WTC11 (cell line): ENCODE measurements around the gene TREH. TPM values are rescaled to one million over a fixed set of nuclear protein-coding genes. Genes with fewer than 3 reads are reported as not detected.

Experiments
- ATAC-seq: fragments of 200-7000 bp; cut with Tn5 transposase; 2 replicates; pipeline ENCODE4 v1.10.0; 2021; ENCODE audit warnings: mild to moderate bottlenecking, moderate library complexity
- CTCF ChIA-PET: fragments of 300-600 bp; sonication (Branson Sonifier 250); formaldehyde crosslinking; loops from one replicate; lab custom pipeline; 2021; ENCODE audit warnings: antibody characterized with exemption; lab: Charles Lee
- POLR2A ChIA-PET: fragments of 350-600 bp; sonication (Branson Sonifier 250); formaldehyde crosslinking; loops from one replicate; lab custom pipeline; 2021; ENCODE audit warnings: antibody characterized with exemption; lab: Charles Lee
- DNase-seq: peaks from one replicate; pipeline ENCODE4 v3.0.0; 2021; ENCODE audit warnings: low spot score
- H3K27ac Mint-ChIP-seq: 2 replicates; pipeline ENCODE4 v1.8.0; 2021; ENCODE audit warnings: mixed read lengths
- H3K27me3 Mint-ChIP-seq: 2 replicates; pipeline ENCODE4 v1.8.0; 2021; ENCODE audit warnings: low read depth, mild to moderate bottlenecking, moderate library complexity, mixed read lengths
- H3K36me3 Mint-ChIP-seq: 2 replicates; pipeline ENCODE4 v1.8.0; 2021; ENCODE audit warnings: mixed read lengths
- H3K4me1 Mint-ChIP-seq: 2 replicates; pipeline ENCODE4 v1.8.0; 2022; ENCODE audit warnings: mixed read lengths
- H3K4me3 Mint-ChIP-seq: 2 replicates; pipeline ENCODE4 v1.8.0; 2021; ENCODE audit warnings: mild to moderate bottlenecking, moderate library complexity, mixed read lengths
- H3K9me3 Mint-ChIP-seq: 2 replicates; pipeline ENCODE4 v1.8.0; 2021; ENCODE audit warnings: mixed read lengths
- EMX1 ChIP-seq: fragments of 250-450 bp; sonication (Bioruptor Pico); IDR thresholded peaks from 2 replicates; pipeline ENCODE4 v1.8.0; 2021; ENCODE audit warnings: mild to moderate bottlenecking
- GABPB1 ChIP-seq: sonication (generic); formaldehyde crosslinking; IDR thresholded peaks from 2 replicates; pipeline ENCODE4 v1.8.1; 2023; ENCODE audit warnings: mild to moderate bottlenecking, missing genetic modification reagents
- IRF2 ChIP-seq: sonication (generic); formaldehyde crosslinking; IDR thresholded peaks from 2 replicates; pipeline ENCODE4 v1.8.0; 2022; ENCODE audit warnings: low read depth, missing genetic modification reagents, borderline replicate concordance
- JUN ChIP-seq: sonication (generic); formaldehyde crosslinking; IDR thresholded peaks from 2 replicates; pipeline ENCODE4 v1.8.0; 2023; ENCODE audit warnings: mild to moderate bottlenecking, missing genetic modification reagents
- MYBL2 ChIP-seq: sonication (generic); formaldehyde crosslinking; IDR thresholded peaks from 2 replicates; pipeline ENCODE4 v1.8.1; 2023; ENCODE audit warnings: mild to moderate bottlenecking, moderate library complexity, missing genetic modification reagents
- USF1 ChIP-seq: sonication (generic); formaldehyde crosslinking; IDR thresholded peaks from 2 replicates; pipeline ENCODE4 v1.8.0; 2022; ENCODE audit warnings: mild to moderate bottlenecking, missing genetic modification reagents
- ZBTB21 ChIP-seq: sonication (generic); formaldehyde crosslinking; IDR thresholded peaks from 2 replicates; pipeline ENCODE4 v1.8.1; 2023; ENCODE audit warnings: mild to moderate bottlenecking, missing genetic modification reagents, borderline replicate concordance
- ZNF281 ChIP-seq: sonication (generic); formaldehyde crosslinking; IDR thresholded peaks from 2 replicates; pipeline ENCODE4 v1.8.0; 2023; ENCODE audit warnings: mild to moderate bottlenecking, missing genetic modification reagents
- ZSCAN18 ChIP-seq: fragments of 250-450 bp; sonication (Bioruptor Pico); IDR thresholded peaks from 2 replicates; pipeline ENCODE4 v2.1.2; 2022; ENCODE audit warnings: mild to moderate bottlenecking, moderate library complexity
- total RNA-seq: library from RNA; stranded (reverse); gene quantifications from 3 replicates; pipeline ENCODE4 v1.2.3, GENCODE V29; 2021
- TF ChIP-seq, protein P1 (sequence below): fragments of 250-450 bp; sonication (Bioruptor Pico); IDR thresholded peaks from 2 replicates; pipeline ENCODE4 v1.9.0; 2021; ENCODE audit warnings: mild to moderate bottlenecking, borderline replicate concordance
- TF ChIP-seq, protein P2 (sequence below): fragments of 250-450 bp; sonication (Bioruptor Pico); IDR thresholded peaks from 2 replicates; pipeline ENCODE4 v1.9.0; 2021; ENCODE audit warnings: mild to moderate bottlenecking
- TF ChIP-seq, protein P3 (sequence below): sonication (generic); formaldehyde crosslinking; IDR thresholded peaks from 2 replicates; pipeline ENCODE4 v1.8.0; 2022; ENCODE audit warnings: mild to moderate bottlenecking, missing genetic modification reagents
- TF ChIP-seq, protein P4 (sequence below): fragments of 250-450 bp; sonication (Bioruptor Pico); IDR thresholded peaks from 2 replicates; pipeline ENCODE4 v1.9.0; 2021; ENCODE audit warnings: moderate library complexity, mild to moderate bottlenecking, inconsistent platforms, borderline replicate concordance
- TF ChIP-seq, protein P5 (sequence below): sonication (generic); formaldehyde crosslinking; IDR thresholded peaks from 2 replicates; pipeline ENCODE4 v1.8.1; 2023; ENCODE audit warnings: mild to moderate bottlenecking, missing genetic modification reagents, moderate library complexity
- TF ChIP-seq, protein P6 (sequence below): sonication (generic); formaldehyde crosslinking; IDR thresholded peaks from 2 replicates; pipeline ENCODE4 v1.8.1; 2022; ENCODE audit warnings: low read depth, missing genetic modification reagents, borderline replicate concordance
- TF ChIP-seq, protein P7 (sequence below): sonication (generic); formaldehyde crosslinking; conservative IDR thresholded peaks from 2 replicates; pipeline ENCODE4 v1.8.1; 2022; ENCODE audit warnings: mild to moderate bottlenecking, missing genetic modification reagents

TREH gene
- total RNA-seq, 1 experiment from 2014 or later, result not detected

GRCh38 chr11:118646393-118646792 is 33.1 kb downstream of the TREH start:
- DNase-seq (no peak), ATAC-seq (no peak)
- ChIA-PET CTCF (interaction anchor here (0.6 to 1.3 kb wide), 3 partner anchors 12 to 260 kb away, joined by 3 read pairs; no protein-coding TSS in a partner anchor), POLR2A (no interaction called here)
- H3K4me1 Mint-ChIP-seq, result no peaks in the 10 kb centered on the region
- peaks cover 49% of the 10 kb centered on the region for H3K36me3 Mint-ChIP-seq
- H3K27ac Mint-ChIP-seq, result no peak overlapping the region
- TF ChIP-seq EMX1 (CRISPR knock-in tag), result no peak
- no peak for TF ChIP-seq ZSCAN18
- TF ChIP-seq ZNF281, result no peak
- TF ChIP-seq, protein P1, sequence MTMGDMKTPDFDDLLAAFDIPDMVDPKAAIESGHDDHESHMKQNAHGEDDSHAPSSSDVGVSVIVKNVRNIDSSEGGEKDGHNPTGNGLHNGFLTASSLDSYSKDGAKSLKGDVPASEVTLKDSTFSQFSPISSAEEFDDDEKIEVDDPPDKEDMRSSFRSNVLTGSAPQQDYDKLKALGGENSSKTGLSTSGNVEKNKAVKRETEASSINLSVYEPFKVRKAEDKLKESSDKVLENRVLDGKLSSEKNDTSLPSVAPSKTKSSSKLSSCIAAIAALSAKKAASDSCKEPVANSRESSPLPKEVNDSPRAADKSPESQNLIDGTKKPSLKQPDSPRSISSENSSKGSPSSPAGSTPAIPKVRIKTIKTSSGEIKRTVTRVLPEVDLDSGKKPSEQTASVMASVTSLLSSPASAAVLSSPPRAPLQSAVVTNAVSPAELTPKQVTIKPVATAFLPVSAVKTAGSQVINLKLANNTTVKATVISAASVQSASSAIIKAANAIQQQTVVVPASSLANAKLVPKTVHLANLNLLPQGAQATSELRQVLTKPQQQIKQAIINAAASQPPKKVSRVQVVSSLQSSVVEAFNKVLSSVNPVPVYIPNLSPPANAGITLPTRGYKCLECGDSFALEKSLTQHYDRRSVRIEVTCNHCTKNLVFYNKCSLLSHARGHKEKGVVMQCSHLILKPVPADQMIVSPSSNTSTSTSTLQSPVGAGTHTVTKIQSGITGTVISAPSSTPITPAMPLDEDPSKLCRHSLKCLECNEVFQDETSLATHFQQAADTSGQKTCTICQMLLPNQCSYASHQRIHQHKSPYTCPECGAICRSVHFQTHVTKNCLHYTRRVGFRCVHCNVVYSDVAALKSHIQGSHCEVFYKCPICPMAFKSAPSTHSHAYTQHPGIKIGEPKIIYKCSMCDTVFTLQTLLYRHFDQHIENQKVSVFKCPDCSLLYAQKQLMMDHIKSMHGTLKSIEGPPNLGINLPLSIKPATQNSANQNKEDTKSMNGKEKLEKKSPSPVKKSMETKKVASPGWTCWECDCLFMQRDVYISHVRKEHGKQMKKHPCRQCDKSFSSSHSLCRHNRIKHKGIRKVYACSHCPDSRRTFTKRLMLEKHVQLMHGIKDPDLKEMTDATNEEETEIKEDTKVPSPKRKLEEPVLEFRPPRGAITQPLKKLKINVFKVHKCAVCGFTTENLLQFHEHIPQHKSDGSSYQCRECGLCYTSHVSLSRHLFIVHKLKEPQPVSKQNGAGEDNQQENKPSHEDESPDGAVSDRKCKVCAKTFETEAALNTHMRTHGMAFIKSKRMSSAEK (CRISPR knock-in tag), result no peak
- no peak for TF ChIP-seq USF1 (CRISPR knock-in tag)
- TF ChIP-seq GABPB1 (CRISPR knock-in tag), result no peak
- TF ChIP-seq, protein P2, sequence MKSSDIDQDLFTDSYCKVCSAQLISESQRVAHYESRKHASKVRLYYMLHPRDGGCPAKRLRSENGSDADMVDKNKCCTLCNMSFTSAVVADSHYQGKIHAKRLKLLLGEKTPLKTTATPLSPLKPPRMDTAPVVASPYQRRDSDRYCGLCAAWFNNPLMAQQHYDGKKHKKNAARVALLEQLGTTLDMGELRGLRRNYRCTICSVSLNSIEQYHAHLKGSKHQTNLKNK (CRISPR knock-in tag), result no peak
- TF ChIP-seq JUN, result no peak
- TF ChIP-seq ZBTB21 (CRISPR knock-in tag), result no peak
- TF ChIP-seq, protein P3, sequence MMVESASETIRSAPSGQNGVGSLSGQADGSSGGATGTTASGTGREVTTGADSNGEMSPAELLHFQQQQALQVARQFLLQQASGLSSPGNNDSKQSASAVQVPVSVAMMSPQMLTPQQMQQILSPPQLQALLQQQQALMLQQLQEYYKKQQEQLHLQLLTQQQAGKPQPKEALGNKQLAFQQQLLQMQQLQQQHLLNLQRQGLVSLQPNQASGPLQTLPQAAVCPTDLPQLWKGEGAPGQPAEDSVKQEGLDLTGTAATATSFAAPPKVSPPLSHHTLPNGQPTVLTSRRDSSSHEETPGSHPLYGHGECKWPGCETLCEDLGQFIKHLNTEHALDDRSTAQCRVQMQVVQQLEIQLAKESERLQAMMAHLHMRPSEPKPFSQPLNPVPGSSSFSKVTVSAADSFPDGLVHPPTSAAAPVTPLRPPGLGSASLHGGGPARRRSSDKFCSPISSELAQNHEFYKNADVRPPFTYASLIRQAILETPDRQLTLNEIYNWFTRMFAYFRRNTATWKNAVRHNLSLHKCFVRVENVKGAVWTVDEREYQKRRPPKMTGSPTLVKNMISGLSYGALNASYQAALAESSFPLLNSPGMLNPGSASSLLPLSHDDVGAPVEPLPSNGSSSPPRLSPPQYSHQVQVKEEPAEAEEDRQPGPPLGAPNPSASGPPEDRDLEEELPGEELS (CRISPR knock-in tag), result no peak
- TF ChIP-seq, protein P4, sequence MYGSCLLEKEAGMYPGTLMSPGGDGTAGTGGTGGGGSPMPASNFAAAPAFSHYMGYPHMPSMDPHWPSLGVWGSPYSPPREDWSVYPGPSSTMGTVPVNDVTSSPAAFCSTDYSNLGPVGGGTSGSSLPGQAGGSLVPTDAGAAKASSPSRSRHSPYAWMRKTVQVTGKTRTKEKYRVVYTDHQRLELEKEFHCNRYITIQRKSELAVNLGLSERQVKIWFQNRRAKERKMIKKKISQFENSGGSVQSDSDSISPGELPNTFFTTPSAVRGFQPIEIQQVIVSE, result no peak
- TF ChIP-seq, protein P5, sequence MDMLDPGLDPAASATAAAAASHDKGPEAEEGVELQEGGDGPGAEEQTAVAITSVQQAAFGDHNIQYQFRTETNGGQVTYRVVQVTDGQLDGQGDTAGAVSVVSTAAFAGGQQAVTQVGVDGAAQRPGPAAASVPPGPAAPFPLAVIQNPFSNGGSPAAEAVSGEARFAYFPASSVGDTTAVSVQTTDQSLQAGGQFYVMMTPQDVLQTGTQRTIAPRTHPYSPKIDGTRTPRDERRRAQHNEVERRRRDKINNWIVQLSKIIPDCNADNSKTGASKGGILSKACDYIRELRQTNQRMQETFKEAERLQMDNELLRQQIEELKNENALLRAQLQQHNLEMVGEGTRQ (CRISPR knock-in tag), result no peak
- TF ChIP-seq, protein P6, sequence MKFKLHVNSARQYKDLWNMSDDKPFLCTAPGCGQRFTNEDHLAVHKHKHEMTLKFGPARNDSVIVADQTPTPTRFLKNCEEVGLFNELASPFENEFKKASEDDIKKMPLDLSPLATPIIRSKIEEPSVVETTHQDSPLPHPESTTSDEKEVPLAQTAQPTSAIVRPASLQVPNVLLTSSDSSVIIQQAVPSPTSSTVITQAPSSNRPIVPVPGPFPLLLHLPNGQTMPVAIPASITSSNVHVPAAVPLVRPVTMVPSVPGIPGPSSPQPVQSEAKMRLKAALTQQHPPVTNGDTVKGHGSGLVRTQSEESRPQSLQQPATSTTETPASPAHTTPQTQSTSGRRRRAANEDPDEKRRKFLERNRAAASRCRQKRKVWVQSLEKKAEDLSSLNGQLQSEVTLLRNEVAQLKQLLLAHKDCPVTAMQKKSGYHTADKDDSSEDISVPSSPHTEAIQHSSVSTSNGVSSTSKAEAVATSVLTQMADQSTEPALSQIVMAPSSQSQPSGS, result no peak
- TF ChIP-seq MYBL2 (CRISPR knock-in tag), result no peak
- no peak for TF ChIP-seq IRF2 (CRISPR knock-in tag)
- TF ChIP-seq, protein P7, sequence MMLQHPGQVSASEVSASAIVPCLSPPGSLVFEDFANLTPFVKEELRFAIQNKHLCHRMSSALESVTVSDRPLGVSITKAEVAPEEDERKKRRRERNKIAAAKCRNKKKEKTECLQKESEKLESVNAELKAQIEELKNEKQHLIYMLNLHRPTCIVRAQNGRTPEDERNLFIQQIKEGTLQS (CRISPR knock-in tag), result no peak
- no peak overlapping the region for H3K4me3 Mint-ChIP-seq
- no peaks in the 10 kb centered on the region for H3K9me3 Mint-ChIP-seq
- H3K27me3 Mint-ChIP-seq, result no peaks in the 10 kb centered on the region
